ENCODE results near the gene GABRQ.

GRCh38 chrX:152638443-152638904, 779 bp downstream of the GABRQ start:
- TF ChIP-seq, protein P1, sequence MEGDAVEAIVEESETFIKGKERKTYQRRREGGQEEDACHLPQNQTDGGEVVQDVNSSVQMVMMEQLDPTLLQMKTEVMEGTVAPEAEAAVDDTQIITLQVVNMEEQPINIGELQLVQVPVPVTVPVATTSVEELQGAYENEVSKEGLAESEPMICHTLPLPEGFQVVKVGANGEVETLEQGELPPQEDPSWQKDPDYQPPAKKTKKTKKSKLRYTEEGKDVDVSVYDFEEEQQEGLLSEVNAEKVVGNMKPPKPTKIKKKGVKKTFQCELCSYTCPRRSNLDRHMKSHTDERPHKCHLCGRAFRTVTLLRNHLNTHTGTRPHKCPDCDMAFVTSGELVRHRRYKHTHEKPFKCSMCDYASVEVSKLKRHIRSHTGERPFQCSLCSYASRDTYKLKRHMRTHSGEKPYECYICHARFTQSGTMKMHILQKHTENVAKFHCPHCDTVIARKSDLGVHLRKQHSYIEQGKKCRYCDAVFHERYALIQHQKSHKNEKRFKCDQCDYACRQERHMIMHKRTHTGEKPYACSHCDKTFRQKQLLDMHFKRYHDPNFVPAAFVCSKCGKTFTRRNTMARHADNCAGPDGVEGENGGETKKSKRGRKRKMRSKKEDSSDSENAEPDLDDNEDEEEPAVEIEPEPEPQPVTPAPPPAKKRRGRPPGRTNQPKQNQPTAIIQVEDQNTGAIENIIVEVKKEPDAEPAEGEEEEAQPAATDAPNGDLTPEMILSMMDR (conservative IDR thresholded peaks at IDR 0.05 in 1 of 2, IDR thresholded peaks at IDR 0.05 in 1 of 2; ENCODE audit: extremely low read depth in 1 of 2, insufficient read depth in 1 of 2, low read depth in 1 of 2, low read length in 2 of 2), result no peak
- TF ChIP-seq EZH2 (IDR thresholded peaks at IDR 0.05; ENCODE audit: borderline replicate concordance, low read length), result no peak
